ENCODE data around the gene NLRP13.

DNA sequence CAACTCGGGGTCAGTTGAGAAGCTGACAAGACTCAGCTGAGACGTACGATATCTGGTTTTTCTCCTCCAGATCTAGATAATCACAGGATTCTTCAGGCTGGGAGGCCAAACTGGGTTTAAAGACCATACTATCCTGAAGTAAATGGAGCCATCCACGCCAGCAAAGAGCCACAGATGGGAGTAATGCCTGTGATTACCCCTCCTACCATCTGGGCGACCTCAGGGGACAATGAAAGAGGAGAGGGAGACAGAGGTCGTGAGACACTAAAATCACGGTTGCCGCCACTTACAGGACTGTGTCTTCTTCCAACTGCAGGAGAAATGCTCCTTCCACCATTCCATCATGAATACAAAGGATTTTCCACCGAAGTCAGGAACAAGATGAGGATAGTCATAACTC is 3.1 kb upstream of the NLRP13 start:
- TF ChIP-seq POLR2AphosphoS5 (IDR thresholded peaks at IDR 0.05; ENCODE audit: borderline replicate concordance, low read depth, low read length) (no peak), EZH2 (IDR thresholded peaks at IDR 0.05) (no peak), FOXP2 (optimal IDR thresholded peaks at IDR 0.05; ENCODE audit: control extremely low read depth, extremely low read length, insufficient read depth) (no peak)

All from SK-N-MC (cell line).